GM18951 (cell line): ENCODE results near the gene FGF12.
"Not testable (repeated sequence)": the region's sequence is repeated elsewhere in the genome, so short reads cannot be mapped to it uniquely, and the experiment has no call there.

Experiments used
- POLR2A ChIP-seq: IDR thresholded peaks from 4 replicates; pipeline ENCODE4 v1.6.1; 2011; ENCODE audit warnings: mild to moderate bottlenecking; ENCODE audit not compliant: insufficient read length, insufficient read depth; ENCODE audit errors: extremely low read depth
- in situ Hi-C: fragments of 300-500 bp; cut with MboI; formaldehyde crosslinking; loops from one replicate; pipeline ENCODE4 v1.12.0; 2022; ENCODE audit warnings: low sequenced_read_pairs, mixed read lengths, inconsistent platforms; ENCODE audit not compliant: unreplicated experiment

The FGF12 gene

GRCh38 chr3:192718156-192718555 lies 9.2 kb downstream of the FGF12 start:
- TF ChIP-seq POLR2A = no peak
- in situ Hi-C loops = no loop called here

GRCh38 chr3:192715126-192715525 lies 12.2 kb downstream of the FGF12 start:
- no peak for TF ChIP-seq POLR2A
- in situ Hi-C loops = no loop called here

- in situ Hi-C loops = not testable (repeated sequence)
Measured at GRCh38 chr3:192711126-192711525, 16.2 kb downstream of the FGF12 start.

- no peak for TF ChIP-seq POLR2A
Measured at GRCh38 chr3:192710366-192710765, 17.0 kb downstream of the FGF12 start.

GRCh38 chr3:192706272-192706671 lies 21.1 kb downstream of the FGF12 start:
- in situ Hi-C loops = no loop called here
- no peak for TF ChIP-seq POLR2A

More at GRCh38 chr3:192710366-192710765, 17.0 kb downstream of the FGF12 start:
- in situ Hi-C loops = no loop called here

GRCh38 chr3:192700885-192701284 lies 26.5 kb downstream of the FGF12 start:
- in situ Hi-C loops = no loop called here
- no peak for TF ChIP-seq POLR2A

GRCh38 chr3:192696943-192697587 lies 30.3 kb downstream of the FGF12 start:
- TF ChIP-seq POLR2A = no peak
- in situ Hi-C loops = no loop called here

GRCh38 chr3:192687488-192688152 lies 39.7 kb downstream of the FGF12 start:
- in situ Hi-C loops = no loop called here
- no peak for TF ChIP-seq POLR2A

GRCh38 chr3:192685801-192686200 lies 41.5 kb downstream of the FGF12 start:
- no peak for TF ChIP-seq POLR2A

GRCh38 chr3:192684151-192684550 lies 43.2 kb downstream of the FGF12 start:
- no peak for TF ChIP-seq POLR2A
- in situ Hi-C loops = no loop called here

More at GRCh38 chr3:192685801-192686200, 41.5 kb downstream of the FGF12 start:
- in situ Hi-C loops = no loop called here

- TF ChIP-seq POLR2A = no peak
- in situ Hi-C loops = no loop called here
Measured at GRCh38 chr3:192675958-192676649, 51.2 kb downstream of the FGF12 start.

GRCh38 chr3:192655628-192656027 lies 71.7 kb downstream of the FGF12 start:
- in situ Hi-C loops = no loop called here
- TF ChIP-seq POLR2A = no peak

GRCh38 chr3:192655040-192655439 lies 72.3 kb downstream of the FGF12 start:
- TF ChIP-seq POLR2A = no peak
- in situ Hi-C loops = no loop called here

GRCh38 chr3:192653862-192654261 lies 73.5 kb downstream of the FGF12 start:
- TF ChIP-seq POLR2A = no peak
- in situ Hi-C loops = no loop called here

- in situ Hi-C loops = no loop called here
- TF ChIP-seq POLR2A = no peak
Measured at GRCh38 chr3:192652727-192653126, 74.6 kb downstream of the FGF12 start.
